HEK293T (cell line): ENCODE measurements around the gene KRTAP23-1.

Experiments used
- CTCF ChIA-PET: fragments of 350-600 bp; formaldehyde crosslinking; extraction: SDS; loops from one replicate; lab custom pipeline; 2021; ENCODE audit warnings: antibody characterized with exemption, inconsistent platforms; lab: Yijun Ruan, JAX
- POLR2A ChIA-PET: fragments of 350-600 bp; formaldehyde crosslinking; extraction: SDS; loops from one replicate; lab custom pipeline; 2020; ENCODE audit warnings: antibody characterized with exemption, inconsistent platforms; lab: Yijun Ruan, JAX
- DNase-seq: peaks from one replicate; pipeline ENCODE4 v3.0.0; 2012; ENCODE audit warnings: mixed read lengths; ENCODE audit errors: extremely low spot score
- ARNT ChIP-seq: fragments of 450-650 bp; IDR thresholded peaks from 2 replicates; pipeline ENCODE4 v1.6.1; 2017; ENCODE audit warnings: mild to moderate bottlenecking
- BHLHE40 ChIP-seq: fragments of 450-650 bp; IDR thresholded peaks from 2 replicates; pipeline ENCODE4 v1.6.1; 2016; ENCODE audit warnings: mild to moderate bottlenecking, moderate library complexity, borderline replicate concordance
- CTBP1 ChIP-seq: fragments of 450-650 bp; IDR thresholded peaks from 2 replicates; pipeline ENCODE4 v1.6.1; 2016; ENCODE audit warnings: borderline replicate concordance
- ELF4 ChIP-seq: fragments of 450-650 bp; IDR thresholded peaks from 2 replicates; pipeline ENCODE4 v1.6.1; 2017; ENCODE audit warnings: antibody characterized with exemption
- FOXA1 ChIP-seq: fragments of 450-650 bp; IDR thresholded peaks from 2 replicates; pipeline ENCODE4 v1.6.1; 2016; ENCODE audit warnings: mild to moderate bottlenecking
- FOXK2 ChIP-seq: fragments of 450-650 bp; IDR thresholded peaks from 2 replicates; pipeline ENCODE4 v1.6.1; 2016; ENCODE audit warnings: mild to moderate bottlenecking
- FOXM1 ChIP-seq: fragments of 450-650 bp; IDR thresholded peaks from 2 replicates; pipeline ENCODE4 v1.6.1; 2017; ENCODE audit warnings: mild to moderate bottlenecking, borderline replicate concordance
- HDGF ChIP-seq: fragments of 450-650 bp; IDR thresholded peaks from 2 replicates; pipeline ENCODE4 v1.6.1; 2017; ENCODE audit warnings: antibody characterized with exemption, borderline replicate concordance
- L3MBTL2 ChIP-seq: fragments of 450-650 bp; conservative IDR thresholded peaks from 2 replicates; pipeline ENCODE4 v1.6.1; 2016; ENCODE audit warnings: mild to moderate bottlenecking
- LEF1 ChIP-seq: fragments of 450-650 bp; IDR thresholded peaks from 2 replicates; pipeline ENCODE4 v1.6.1; 2017; ENCODE audit warnings: mild to moderate bottlenecking, borderline replicate concordance
- NFRKB ChIP-seq: fragments of 450-650 bp; IDR thresholded peaks from 2 replicates; pipeline ENCODE4 v1.6.1; 2016; ENCODE audit warnings: mild to moderate bottlenecking, moderate library complexity
- SP1 ChIP-seq: fragments of 450-650 bp; IDR thresholded peaks from 2 replicates; pipeline ENCODE4 v1.6.1; 2017
- SUZ12 ChIP-seq: fragments of 450-650 bp; IDR thresholded peaks from 2 replicates; pipeline ENCODE4 v1.6.1; 2016; ENCODE audit warnings: mild to moderate bottlenecking
- TARDBP ChIP-seq: fragments of 450-650 bp; IDR thresholded peaks from 2 replicates; pipeline ENCODE4 v1.6.1; 2016
- ZNF384 ChIP-seq: fragments of 450-650 bp; IDR thresholded peaks from 2 replicates; pipeline ENCODE4 v1.6.1; 2016
- TF ChIP-seq, protein P1 (sequence below): fragments of 450-650 bp; IDR thresholded peaks from 2 replicates; pipeline ENCODE4 v1.6.1; 2016

Gene KRTAP23-1

DNA sequence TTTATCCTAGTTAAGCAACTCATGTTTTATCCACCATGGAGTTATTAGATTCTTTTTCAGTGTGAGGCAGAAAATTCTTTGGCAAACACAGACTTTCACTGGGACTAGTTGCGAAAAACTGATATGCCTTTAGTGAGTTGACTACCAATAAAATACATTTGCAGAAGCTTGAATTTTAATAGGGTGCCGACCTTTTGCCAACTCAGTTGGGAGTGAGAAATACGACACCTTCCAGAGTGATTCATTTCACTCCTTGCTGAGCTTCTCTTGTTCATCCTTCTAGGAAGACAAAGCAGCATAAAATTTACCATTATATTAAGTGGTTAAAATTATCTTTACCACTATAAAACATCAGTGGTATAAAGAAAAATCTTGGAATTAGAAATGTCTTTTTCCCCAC, 1.2 kb upstream of the KRTAP23-1 start:
- TF ChIP-seq BHLHE40 (no peak), NFRKB (no peak), ELF4 (no peak)
- ChIA-PET CTCF (interaction anchor here (0.7 to 1.3 kb wide), 2 partner anchors 59 to 1278 kb away, joined by 4 to 6 read pairs; no protein-coding TSS in a partner anchor), POLR2A (no interaction called here)
- no peak for DNase-seq

DNA sequence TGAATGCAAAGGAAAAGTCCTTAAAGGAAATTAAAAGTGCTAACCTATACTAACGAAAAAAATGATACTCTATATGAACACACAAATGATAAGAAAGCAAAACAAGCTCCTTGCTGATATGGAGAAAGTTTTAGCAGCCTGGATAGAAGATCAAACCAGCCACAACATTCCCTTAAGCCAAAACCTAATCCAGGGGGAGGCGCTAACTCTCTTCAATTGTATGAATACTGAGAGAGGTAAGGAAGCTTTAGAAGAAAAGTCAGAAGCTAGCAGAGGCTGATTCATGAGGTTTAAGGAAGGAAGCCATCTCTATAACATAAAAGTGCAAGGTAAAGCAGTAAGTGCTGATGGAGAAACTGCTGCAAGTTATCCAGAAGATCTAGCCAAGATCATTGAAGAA, 3.4 kb downstream of the KRTAP23-1 start:
- POLR2A ChIA-PET = no interaction called here
- CTCF ChIA-PET = interaction anchor here (0.6 kb wide), 1 partner anchor 739 kb away, joined by 5 read pairs; no protein-coding TSS in a partner anchor
- no peak for DNase-seq
- no peak for TF ChIP-seq TARDBP
- TF ChIP-seq ELF4 = no peak
- TF ChIP-seq CTBP1 = no peak
- no peak for TF ChIP-seq FOXK2
- TF ChIP-seq SP1 = no peak
- TF ChIP-seq HDGF = no peak
- no peak for TF ChIP-seq L3MBTL2
- TF ChIP-seq FOXA1 = no peak
- TF ChIP-seq ARNT = no peak
- TF ChIP-seq ZNF384 = no peak
- no peak for TF ChIP-seq SUZ12
- TF ChIP-seq, protein P1, sequence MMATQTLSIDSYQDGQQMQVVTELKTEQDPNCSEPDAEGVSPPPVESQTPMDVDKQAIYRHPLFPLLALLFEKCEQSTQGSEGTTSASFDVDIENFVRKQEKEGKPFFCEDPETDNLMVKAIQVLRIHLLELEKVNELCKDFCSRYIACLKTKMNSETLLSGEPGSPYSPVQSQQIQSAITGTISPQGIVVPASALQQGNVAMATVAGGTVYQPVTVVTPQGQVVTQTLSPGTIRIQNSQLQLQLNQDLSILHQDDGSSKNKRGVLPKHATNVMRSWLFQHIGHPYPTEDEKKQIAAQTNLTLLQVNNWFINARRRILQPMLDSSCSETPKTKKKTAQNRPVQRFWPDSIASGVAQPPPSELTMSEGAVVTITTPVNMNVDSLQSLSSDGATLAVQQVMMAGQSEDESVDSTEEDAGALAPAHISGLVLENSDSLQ = no peak
- no peak for TF ChIP-seq LEF1
- no peak for TF ChIP-seq FOXM1
- TF ChIP-seq NFRKB = no peak
- TF ChIP-seq BHLHE40 = no peak

DNA sequence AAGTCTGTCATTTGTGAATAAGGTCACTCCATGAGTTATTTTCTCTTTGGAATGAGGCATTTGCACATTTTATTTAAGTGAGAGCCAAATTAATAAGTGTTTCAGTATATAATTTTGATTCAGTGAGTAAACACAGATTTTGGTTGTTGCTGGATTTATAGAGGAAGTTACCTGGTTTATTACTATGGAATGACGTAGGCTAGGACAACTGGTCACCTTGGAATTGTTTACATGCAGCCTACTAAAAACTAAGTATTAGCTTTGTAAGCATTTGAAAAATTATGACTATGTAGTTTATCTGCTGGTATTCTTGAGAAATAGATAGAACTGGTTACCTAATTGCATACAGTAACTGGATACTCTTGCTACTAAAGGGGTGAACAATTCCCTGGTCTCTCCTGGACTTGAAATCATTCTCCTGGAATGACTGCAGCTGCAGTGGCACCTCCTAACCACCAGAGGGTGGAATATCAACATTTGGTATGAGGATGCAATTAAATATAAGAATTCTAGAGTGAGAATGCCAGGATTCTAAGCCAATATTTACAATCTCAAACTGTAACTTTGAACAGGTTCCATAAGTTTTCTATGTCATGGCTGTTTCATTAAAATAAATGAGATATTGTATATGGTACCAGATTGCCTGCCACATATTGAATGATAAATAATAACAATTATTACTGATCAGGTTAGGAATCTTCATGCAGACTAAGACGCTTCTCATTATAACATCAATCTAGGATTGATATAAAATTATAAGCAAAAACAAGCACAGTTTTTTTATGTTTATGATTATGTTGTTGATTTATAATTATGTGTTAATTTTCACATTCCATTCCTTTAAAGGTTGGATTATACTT, 7.5 kb downstream of the KRTAP23-1 start:
- DNase-seq = peak; percentile 56
- TF ChIP-seq CTBP1 = no peak
- no peak for TF ChIP-seq FOXA1
- TF ChIP-seq BHLHE40 = no peak
- TF ChIP-seq LEF1 = no peak
- TF ChIP-seq SP1 = no peak
- TF ChIP-seq ARNT = no peak
- no peak for TF ChIP-seq ELF4
- TF ChIP-seq SUZ12 = no peak
- TF ChIP-seq L3MBTL2 = no peak
- TF ChIP-seq ZNF384 = no peak
- TF ChIP-seq FOXK2 = no peak
- ChIA-PET POLR2A (no interaction called here), CTCF (interaction anchor here (0.6 to 1.6 kb wide), 2 partner anchors 26 to 68 kb away, joined by 3 to 4 read pairs; no protein-coding TSS in a partner anchor)

DNA sequence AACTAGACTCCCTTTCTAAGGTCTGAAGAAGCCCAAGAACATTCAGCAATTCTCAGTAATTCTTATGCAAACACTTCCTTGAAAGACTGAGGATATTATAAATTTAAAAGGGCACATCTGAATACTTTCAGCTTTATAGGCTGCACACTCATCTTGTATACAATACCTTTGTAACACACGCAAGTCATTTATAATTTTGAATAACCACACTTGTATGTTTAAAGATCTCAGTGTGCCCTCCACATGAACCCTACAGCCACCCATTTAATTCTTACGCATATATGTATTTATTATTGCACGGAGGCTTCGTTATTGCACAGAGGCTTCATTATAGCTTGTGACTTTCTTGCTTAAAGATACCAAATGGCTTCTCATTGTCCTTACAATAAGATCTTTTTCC, 9.7 kb downstream of the KRTAP23-1 start:
- TF ChIP-seq NFRKB (no peak), ZNF384 (no peak), HDGF (no peak), SUZ12 (no peak), ARNT (no peak), CTBP1 (no peak), ELF4 (no peak), FOXA1 (no peak), SP1 (no peak), TARDBP (no peak)
- DNase-seq = no peak
- ChIA-PET POLR2A (no interaction called here), CTCF (interaction anchor here (0.6 to 0.9 kb wide), 2 partner anchors 12 to 70 kb away, joined by 4 read pairs; no protein-coding TSS in a partner anchor)

DNA sequence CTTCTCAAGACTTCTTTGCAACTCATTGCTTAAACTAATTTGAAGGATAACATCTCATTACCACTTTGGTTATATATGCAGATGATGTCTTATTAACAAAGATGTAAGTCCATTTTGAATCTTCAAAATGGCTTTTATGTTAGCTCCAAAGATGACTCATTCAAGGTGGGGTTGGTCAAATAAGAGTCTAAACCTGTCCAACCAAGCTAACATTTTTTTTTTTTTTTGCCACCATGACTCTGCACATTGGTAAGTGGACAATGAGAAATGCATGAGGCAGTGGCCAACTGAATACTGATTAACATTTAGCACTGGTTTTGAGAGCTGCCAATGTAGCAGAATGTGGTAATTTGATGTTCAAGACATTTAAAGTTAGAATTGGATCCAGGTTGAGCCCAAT, 10.6 kb downstream of the KRTAP23-1 start:
- POLR2A ChIA-PET = no interaction called here
- DNase-seq = no peak
- TF ChIP-seq FOXA1 (no peak), ELF4 (no peak), ARNT (no peak), FOXK2 (no peak), NFRKB (no peak), FOXM1 (no peak), LEF1 (no peak), SUZ12 (no peak), SP1 (no peak), BHLHE40 (no peak), HDGF (no peak), L3MBTL2 (no peak), TARDBP (no peak), ZNF384 (no peak), CTBP1 (no peak)
- TF ChIP-seq, protein P1 = no peak
- CTCF ChIA-PET = no interaction called here

DNA sequence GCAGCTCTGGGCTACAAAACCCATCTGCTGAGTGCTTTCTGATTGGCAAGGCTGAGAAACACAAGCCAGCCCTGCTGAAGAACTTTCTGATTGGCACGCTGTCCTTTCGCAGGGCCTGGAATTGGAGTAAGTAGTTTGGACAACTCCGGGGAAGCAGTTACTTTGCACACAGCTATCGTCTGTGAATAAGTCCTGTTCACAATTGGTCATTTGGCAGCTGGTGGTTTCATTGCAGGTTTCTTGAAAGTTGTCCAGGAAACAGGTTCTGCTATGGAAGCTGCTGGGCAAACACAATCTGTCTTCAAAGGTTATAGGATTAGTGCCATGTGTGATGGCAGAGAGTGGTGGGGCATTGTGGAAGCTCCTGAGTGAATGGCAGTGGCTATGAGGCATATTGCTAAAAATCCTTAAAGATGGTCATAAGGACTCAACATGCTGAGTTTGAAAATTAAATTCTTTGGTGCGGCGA, 11.1 kb downstream of the KRTAP23-1 start, which contains the start of gene KRTAP27-1:
KRTAP27-1 (minus strand) TSS at position 419 of the 469 bp plus-strand sequence; CDS start at position 393, 26 bp downstream.
- POLR2A ChIA-PET = no interaction called here
- CTCF ChIA-PET = no interaction called here
- TF ChIP-seq BHLHE40 (no peak), FOXM1 (no peak), ZNF384 (no peak), ARNT (no peak), FOXA1 (no peak), HDGF (no peak), CTBP1 (no peak), NFRKB (no peak)
- TF ChIP-seq, protein P1 = no peak
- DNase-seq = no peak
